22Rv1 (cell line): ENCODE results near the gene PHF3.

Experiments
- H3K27ac ChIP-seq: fragments of 450-650 bp; 2 replicates; pipeline ENCODE4 v1.5.1; 2017
- CTCF ChIP-seq: fragments of 450-650 bp; IDR thresholded peaks from 2 replicates; pipeline ENCODE4 v1.5.1; 2017; ENCODE audit warnings: mild to moderate bottlenecking
- ZFX ChIP-seq: fragments of 450-650 bp; IDR thresholded peaks from 2 replicates; pipeline ENCODE4 v1.6.1; 2017; ENCODE audit warnings: antibody characterized with exemption, borderline replicate concordance

Gene PHF3

GRCh38 chr6:63709148-63709547, 73.5 kb downstream of the PHF3 start:
- H3K27ac ChIP-seq = no peak overlapping the region
- no peak for TF ChIP-seq ZFX
- no peak for TF ChIP-seq CTCF

GRCh38 chr6:63713332-63713731, 77.7 kb downstream of the PHF3 start:
- TF ChIP-seq ZFX (no peak), CTCF (no peak)
- no peak overlapping the region for H3K27ac ChIP-seq

- no peak overlapping the region for H3K27ac ChIP-seq
- no peak for TF ChIP-seq ZFX
- TF ChIP-seq CTCF = no peak
Measured at GRCh38 chr6:63714091-63714490, 78.5 kb downstream of the PHF3 start.

DNA sequence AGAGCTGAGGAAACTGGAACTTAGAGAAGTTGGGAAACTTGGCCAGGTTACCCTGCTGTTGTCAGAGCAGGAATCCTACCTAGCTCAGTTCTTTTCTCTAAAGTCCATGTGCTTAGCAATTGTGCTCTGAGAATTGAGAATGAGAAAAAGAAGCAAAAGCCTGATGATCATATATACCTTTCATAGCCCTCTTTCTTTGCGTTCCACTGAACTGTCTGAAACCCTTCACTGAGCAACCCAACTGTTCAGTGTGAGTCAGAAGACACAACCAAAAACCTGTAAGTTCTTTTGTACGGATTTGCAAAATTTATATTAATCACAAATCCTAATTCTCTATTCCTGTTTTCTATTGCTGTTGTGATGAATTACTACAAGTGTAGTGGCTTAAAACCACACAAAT, 80.6 kb downstream of the PHF3 start:
- no peak for TF ChIP-seq CTCF
- TF ChIP-seq ZFX = no peak
- H3K27ac ChIP-seq = no peak overlapping the region

DNA sequence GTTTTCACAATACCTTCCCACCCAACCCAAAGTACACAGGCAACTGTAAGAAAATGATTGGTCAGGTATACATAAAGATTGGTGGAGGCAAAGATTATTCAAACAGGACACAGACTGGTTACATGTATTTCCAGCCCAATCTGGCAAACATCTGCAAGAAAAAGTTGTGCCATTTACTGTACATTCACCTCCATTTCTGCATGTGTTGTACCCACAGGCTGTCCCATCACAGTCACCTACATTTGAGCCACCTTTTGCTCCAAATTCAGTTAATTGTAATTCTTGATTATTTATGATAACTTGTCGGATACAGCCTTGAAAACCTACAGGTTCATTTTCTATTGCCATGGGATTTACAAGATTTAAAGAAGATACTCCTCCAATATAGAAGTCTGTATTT, 85.6 kb downstream of the PHF3 start:
- TF ChIP-seq ZFX (no peak), CTCF (no peak)
- H3K27ac ChIP-seq = no peak overlapping the region

- TF ChIP-seq ZFX (no peak), CTCF (no peak)
- H3K27ac ChIP-seq = no peak overlapping the region
Measured at GRCh38 chr6:63724721-63725120, 89.1 kb downstream of the PHF3 start.

DNA sequence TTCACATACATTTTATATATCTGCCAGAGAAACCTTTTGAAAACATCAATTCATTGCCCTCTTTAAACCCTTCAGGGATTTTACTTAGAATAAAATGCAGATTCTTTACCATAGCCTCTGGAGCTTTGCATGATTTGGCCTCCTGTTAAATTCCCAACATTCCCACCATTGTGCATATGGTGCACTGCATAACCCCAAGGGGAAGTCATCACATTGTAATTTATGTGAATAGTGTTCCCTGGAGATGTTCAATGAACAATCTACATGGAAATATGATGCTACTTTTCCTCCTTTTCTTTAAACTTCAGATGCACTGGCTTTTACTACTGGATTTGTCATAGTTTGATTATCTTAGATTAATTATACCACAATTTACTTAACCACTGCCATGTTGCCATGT, 94.7 kb downstream of the PHF3 start:
- no peak for TF ChIP-seq ZFX
- no peak overlapping the region for H3K27ac ChIP-seq

GRCh38 chr6:63731930-63732329, 96.3 kb downstream of the PHF3 start:
- no peak overlapping the region for H3K27ac ChIP-seq
- no peak for TF ChIP-seq ZFX
